HCT116 (cell line): Measurements from ENCODE around the gene TMEM201. TPM values are rescaled to one million over a fixed set of nuclear protein-coding genes. Genes with fewer than 3 reads are reported as not detected.

Experiments used
- ATAC-seq: fragments of 200-7000 bp; cut with Tn5 transposase; 2 replicates; pipeline ENCODE4 v1.9.1; 2020; ENCODE audit warnings: mild to moderate bottlenecking, moderate library complexity
- BruUV-seq: library from RNA; stranded (reverse); fragments of 400-500 nt; replicated peaks from 2 replicates; lab custom pipeline; 2021; lab: Mats Ljungman, UMichigan
- CTCF ChIA-PET: fragments of 300-600 bp; sonication (Branson Sonifier 250); formaldehyde crosslinking; loops from one replicate; lab custom pipeline; 2021; ENCODE audit warnings: antibody characterized with exemption; lab: Charles Lee
- POLR2A ChIA-PET: fragments of 300-600, 350-600 bp; sonication (Branson Sonifier 250); formaldehyde crosslinking; loops from one replicate; lab custom pipeline; 2021; ENCODE audit warnings: antibody characterized with exemption; lab: Charles Lee
- RAD21 ChIA-PET, 2 experiments: fragments of 300-600 bp; sonication (Branson Sonifier 250); formaldehyde crosslinking; loops; one replicate each; lab custom pipeline; 2023; ENCODE audit warnings: low total read pairs in 2 of 2; ENCODE audit not compliant: uncharacterized antibody in 2 of 2, unreplicated experiment in 2 of 2, low non-redundant PET in 1 of 2; lab: Charles Lee
- DNase-seq: peaks from one replicate; pipeline ENCODE4 v3.0.0-alpha.2; 2010; ENCODE audit warnings: low read depth, low spot score
- H2AFZ ChIP-seq: fragments of 200-600 bp; shearing (Covaris generic), sonication (generic); 2 replicates; pipeline ENCODE4 v1.6.1; 2017; ENCODE audit warnings: low read depth, mixed run types, mixed read lengths, antibody characterized with exemption, low read length; ENCODE audit not compliant: poor library complexity, severe bottlenecking
- H3K27ac ChIP-seq: 2 replicates; pipeline ENCODE4 v1.5.1; 2012; ENCODE audit warnings: low read depth, low read length
- H3K27me3 ChIP-seq: fragments of 200-600 bp; sonication (generic); 2 replicates; pipeline ENCODE4 v1.6.1; 2016; ENCODE audit warnings: mixed run types, low read length, mixed read lengths; ENCODE audit not compliant: insufficient read depth
- H3K36me3 ChIP-seq, 2 experiments: fragments of 200-500 bp in 1 of 2; fragments of 200-600 bp in 1 of 2; sonication (Bioruptor generic) in 1 of 2; sonication (generic) in 1 of 2; 2 replicates each; pipeline versions ENCODE4 v1.5.1 to v1.6.1; 2014 to 2016; ENCODE audit warnings: low read length in 2 of 2, inconsistent platforms in 1 of 2, mixed read lengths in 1 of 2, mixed run types in 1 of 2; ENCODE audit not compliant: insufficient read depth in 2 of 2, control insufficient read depth in 1 of 2
- H3K4me1 ChIP-seq, 2 experiments: fragments of 200-600 bp in 1 of 2; sonication (generic) in 1 of 2; 2 replicates each; pipeline versions ENCODE4 v1.5.1 to v1.6.1; 2012 to 2017; ENCODE audit warnings: low read length in 2 of 2, inconsistent platforms in 1 of 2, mild to moderate bottlenecking in 1 of 2, mixed read lengths in 1 of 2, mixed run types in 1 of 2, moderate library complexity in 1 of 2; ENCODE audit not compliant: insufficient read depth in 2 of 2, control insufficient read depth in 1 of 2
- H3K4me2 ChIP-seq: fragments of 200-600 bp; sonication (generic); 2 replicates; pipeline ENCODE4 v1.6.1; 2017; ENCODE audit warnings: mixed run types, low read length, mixed read lengths
- H3K4me3 ChIP-seq, 2 experiments: fragments of 200-600 bp in 1 of 2; sonication (generic) in 1 of 2; replicated peaks in 1 of 2; 2 replicates each; pipeline ENCODE4 v1.5.1; 2011 to 2016; ENCODE audit warnings: low read length in 2 of 2, control low read depth in 1 of 2, low read depth in 1 of 2, mild to moderate bottlenecking in 1 of 2, mixed read lengths in 1 of 2, mixed run types in 1 of 2
- H3K79me2 ChIP-seq: fragments of 200-600 bp; sonication (generic); 2 replicates; pipeline ENCODE4 v1.6.1; 2017; ENCODE audit warnings: mild to moderate bottlenecking, mixed run types, low read length, moderate library complexity, mixed read lengths; ENCODE audit not compliant: insufficient read depth
- H3K9ac ChIP-seq: fragments of 200-600 bp; sonication (generic); 2 replicates; pipeline ENCODE4 v1.6.1; 2016; ENCODE audit warnings: low read length, mixed read lengths
- H3K9me2 ChIP-seq: fragments of 200-600 bp; sonication (generic), shearing (Covaris generic); 2 replicates; pipeline ENCODE4 v1.6.1; 2017; ENCODE audit warnings: mixed run types, mild to moderate bottlenecking, moderate library complexity; ENCODE audit not compliant: insufficient read depth
- H3K9me3 ChIP-seq, 2 experiments: fragments of 200-500 bp in 1 of 2; fragments of 200-600 bp in 1 of 2; sonication (Bioruptor generic) in 1 of 2; sonication (generic) in 1 of 2; 2 replicates each; pipeline ENCODE4 v1.6.1; 2014 to 2017; ENCODE audit warnings: low read length in 2 of 2, mixed read lengths in 2 of 2, inconsistent platforms in 1 of 2, low read depth in 1 of 2, mild to moderate bottlenecking in 1 of 2, mixed run types in 1 of 2, moderate library complexity in 1 of 2; ENCODE audit not compliant: control insufficient read depth in 1 of 2, insufficient read depth in 1 of 2
- H4K20me1 ChIP-seq: fragments of 200-600 bp; sonication (generic), shearing (Covaris generic); 2 replicates; pipeline ENCODE4 v1.6.1; 2017; ENCODE audit warnings: mixed run types, mild to moderate bottlenecking, moderate library complexity; ENCODE audit not compliant: insufficient read depth
- ATF3 ChIP-seq: IDR thresholded peaks from 2 replicates; pipeline ENCODE4 v1.6.1; 2012
- CBX3 ChIP-seq: IDR thresholded peaks from 2 replicates; pipeline ENCODE4 v1.6.1; 2012; ENCODE audit warnings: low read depth
- CTCF ChIP-seq, 3 experiments: fragments of 200-600 bp in 1 of 3; sonication (generic) in 1 of 3; IDR thresholded peaks in 2 of 3; conservative IDR thresholded peaks in 1 of 3; 2 replicates each; pipeline ENCODE4 v1.5.1; 2012 to 2017; ENCODE audit warnings: low read depth in 2 of 3, low read length in 2 of 3, antibody characterized with exemption in 1 of 3, borderline replicate concordance in 1 of 3, control low read depth in 1 of 3, mild to moderate bottlenecking in 1 of 3, mixed read lengths in 1 of 3, mixed run types in 1 of 3, moderate library complexity in 1 of 3; ENCODE audit not compliant: insufficient read depth in 1 of 3
- EGR1 ChIP-seq: IDR thresholded peaks from 2 replicates; pipeline ENCODE4 v1.6.1; 2012; ENCODE audit warnings: low read depth
- EZH2phosphoT487 ChIP-seq: fragments of 200-600 bp; IDR thresholded peaks from 2 replicates; pipeline ENCODE4 v1.6.1; 2018; ENCODE audit warnings: antibody characterized with exemption, borderline replicate concordance
- JUND ChIP-seq: IDR thresholded peaks from 2 replicates; pipeline ENCODE4 v1.6.1; 2012
- POLR2AphosphoS5 ChIP-seq: IDR thresholded peaks from 2 replicates; pipeline ENCODE4 v1.6.1; 2011; ENCODE audit warnings: mild to moderate bottlenecking, low read depth, low read length, moderate library complexity
- RAD21 ChIP-seq: IDR thresholded peaks from 2 replicates; pipeline ENCODE4 v1.6.1; 2012; ENCODE audit warnings: low read depth, mild to moderate bottlenecking
- REST ChIP-seq: IDR thresholded peaks from 2 replicates; pipeline ENCODE4 v1.6.1; 2012; ENCODE audit warnings: low read depth
- SP1 ChIP-seq: IDR thresholded peaks from 2 replicates; pipeline ENCODE4 v1.6.1; 2012; ENCODE audit warnings: low read depth
- SRF ChIP-seq: IDR thresholded peaks from 2 replicates; pipeline ENCODE4 v1.6.1; 2012; ENCODE audit warnings: low read depth
- TCF7L2 ChIP-seq: IDR thresholded peaks from 2 replicates; pipeline ENCODE4 v1.7.0; 2011; ENCODE audit warnings: borderline replicate concordance, inconsistent platforms; ENCODE audit not compliant: insufficient read depth, insufficient read length; ENCODE audit errors: extremely low read depth
- YY1 ChIP-seq: IDR thresholded peaks from 2 replicates; pipeline ENCODE4 v1.6.1; 2011; ENCODE audit warnings: low read length, low read depth, moderate library complexity, mild to moderate bottlenecking; ENCODE audit not compliant: insufficient replicate concordance; ENCODE audit errors: extremely low read depth
- ZBTB33 ChIP-seq: IDR thresholded peaks from 2 replicates; pipeline ENCODE4 v1.6.1; 2011; ENCODE audit warnings: mild to moderate bottlenecking, low read length, moderate library complexity; ENCODE audit not compliant: insufficient replicate concordance; ENCODE audit errors: extremely low read depth
- ZFX ChIP-seq: fragments of 450-650 bp; IDR thresholded peaks from 2 replicates; pipeline ENCODE4 v1.6.1; 2017
- intact Hi-C: fragments of 100-400 bp; cut with micrococcal nuclease; formaldehyde crosslinking; loops from 2 replicates; pipeline ENCODE4 v1.10.0; 2022
- total RNA-seq: library from RNA; stranded (reverse); gene quantifications from one replicate; pipeline ENCODE4 v1.2.1, GENCODE V29; 2021; ENCODE audit not compliant: unreplicated experiment

Gene TMEM201
- total RNA-seq, 1 experiment from 2014 or later = 27.6 TPM

GRCh38 chr1:9589719-9590157 is 1.0 kb downstream of the TMEM201 start:
- peaks cover 13 to 29% of the 10 kb centered on the region in 2 experiments; a peak in 3 of 4 replicates for H3K4me1 ChIP-seq
- POLR2A ChIA-PET = no interaction called here
- intact Hi-C loops = no loop called here

More at GRCh38 chr1:9589719-9590157, 1.0 kb downstream of the TMEM201 start:
- Histone ChIP-seq H3K36me3 (no peaks in the 10 kb centered on the region), H3K79me2 (peaks cover 57% of the 10 kb centered on the region), H3K4me3 (peak overlapping the region; percentile 85 to 90), H2AFZ (no peak overlapping the region), H3K9me3 (no peaks in the 10 kb centered on the region), H3K9me2 (no peaks in the 10 kb centered on the region), H3K4me2 (peak overlapping the region; percentile 99), H3K27ac (peak overlapping the region; percentile 74), H4K20me1 (peaks cover 27% of the 10 kb centered on the region; the same call in 1 of the 2 replicates), H3K27me3 (no peaks in the 10 kb centered on the region), H3K9ac (peak overlapping the region; percentile 98)
- no peak for TF ChIP-seq SRF
- no peak for TF ChIP-seq POLR2AphosphoS5
- TF ChIP-seq EGR1 = no peak
- no peak for TF ChIP-seq ZFX
- TF ChIP-seq RAD21 = no peak
- TF ChIP-seq REST = no peak
- TF ChIP-seq TCF7L2 = no peak
- no peak for TF ChIP-seq SP1
- no peak for TF ChIP-seq CTCF (IDR thresholded peaks at IDR 0.05 in 2 of 3, conservative IDR thresholded peaks at IDR 0.05 in 1 of 3; ENCODE audit: borderline replicate concordance in 1 of 3, insufficient read depth in 1 of 3, low read depth in 2 of 3, low read length in 2 of 3)
- no peak for TF ChIP-seq ZBTB33
- no peak for TF ChIP-seq CBX3
- no peak for TF ChIP-seq EZH2phosphoT487
- TF ChIP-seq JUND = no peak
- TF ChIP-seq ATF3 = no peak
- no peak for TF ChIP-seq YY1
- BruUV-seq = TSS peak; percentile 51
- RAD21 ChIA-PET = no interaction called here
- DNase-seq (no peak), ATAC-seq (peak; percentile 6; the same call in 1 of the 2 replicates)
- CTCF ChIA-PET = interaction anchor here (1.6 kb wide), 1 partner anchor 26 kb away, joined by 5 read pairs; no protein-coding TSS in a partner anchor
